NT2/D1 (cell line): Measurements from ENCODE around the gene SV2B.

Source experiments
- SUZ12 ChIP-seq: IDR thresholded peaks from 2 replicates; pipeline ENCODE4 v1.6.1; 2011; ENCODE audit not compliant: insufficient read length, insufficient read depth; ENCODE audit errors: extremely low read depth
- YY1 ChIP-seq: IDR thresholded peaks from 2 replicates; pipeline ENCODE4 v1.6.1; 2011; ENCODE audit not compliant: insufficient read length, insufficient read depth
- ZNF274 ChIP-seq: IDR thresholded peaks from 2 replicates; pipeline ENCODE4 v1.6.1; 2011; ENCODE audit warnings: mild to moderate bottlenecking, low read depth, low read length

DNA sequence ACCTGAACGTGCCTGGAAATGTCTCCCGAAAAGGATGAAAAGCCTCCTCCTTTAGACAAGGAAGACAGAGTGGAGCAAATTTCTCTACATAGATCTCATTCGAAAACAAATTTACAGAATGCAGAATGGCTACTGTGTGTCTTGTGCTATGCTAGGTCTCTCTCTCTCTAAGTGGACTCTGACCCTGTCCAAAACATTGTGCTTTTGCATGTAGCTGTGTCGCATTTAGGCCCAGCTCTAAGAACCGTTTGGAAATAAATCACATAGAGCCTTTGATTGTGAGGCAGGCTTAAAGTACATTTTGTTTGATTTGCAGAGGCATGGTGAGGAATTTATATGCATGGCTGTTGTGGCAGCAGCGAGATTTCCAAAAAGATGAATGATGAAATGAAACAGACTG lies 198.0 kb downstream of the SV2B start:
- TF ChIP-seq YY1 (no peak), ZNF274 (no peak), SUZ12 (no peak)
